ENCODE measurements around the gene ANKRD24. TPM values are rescaled to one million over a fixed set of nuclear protein-coding genes. Genes with fewer than 3 reads are reported as not detected.

Gene ANKRD24
- total and polyA plus RNA-seq, 2 of the 13 experiments (the other 11 are each of a cell fraction or from before 2014, with no cell fraction given): 0.13 to 0.24 TPM

GRCh38 chr19:4234142-4234861, 51.8 kb downstream of the ANKRD24 start (continued):
- TF ChIP-seq ETS1 (CRISPR knock-in tag; IDR thresholded peaks at IDR 0.05) (no peak), NFE2L2 (IDR thresholded peaks at IDR 0.05; ENCODE audit: low read length) (no peak), ZNF441 (CRISPR knock-in tag; IDR thresholded peaks at IDR 0.05; ENCODE audit: borderline replicate concordance) (0 out of 2 replicates have a peak, but pooled peaks have one; percentile 16), E2F2 (CRISPR knock-in tag; IDR thresholded peaks at IDR 0.05; ENCODE audit: borderline replicate concordance) (no peak), ZXDC (CRISPR knock-in tag; IDR thresholded peaks at IDR 0.05) (no peak), NONO (IDR thresholded peaks at IDR 0.05) (no peak), NONO (CRISPR knock-in tag; conservative IDR thresholded peaks at IDR 0.05) (no peak), AKNA (CRISPR knock-in tag; IDR thresholded peaks at IDR 0.05; ENCODE audit: borderline replicate concordance) (no peak), ZNF850 (CRISPR knock-in tag; conservative IDR thresholded peaks at IDR 0.05) (no peak), SP1 (IDR thresholded peaks at IDR 0.05) (no peak), SP1 (CRISPR knock-in tag; IDR thresholded peaks at IDR 0.05) (no peak), ZNF703 (CRISPR knock-in tag; IDR thresholded peaks at IDR 0.05; ENCODE audit: borderline replicate concordance) (no peak), ZMYM4 (CRISPR knock-in tag; IDR thresholded peaks at IDR 0.05) (peak; percentile 40; the same call in 1 of the 2 replicates), ZSCAN20 (CRISPR knock-in tag; IDR thresholded peaks at IDR 0.05; ENCODE audit: borderline replicate concordance) (no peak), ZNF503 (CRISPR knock-in tag; IDR thresholded peaks at IDR 0.05) (no peak), ZNF350 (CRISPR knock-in tag; IDR thresholded peaks at IDR 0.05; ENCODE audit: borderline replicate concordance, low read depth) (no peak)
